ENCODE measurements around the gene FAM209B.
"Not testable (repeated sequence)": the region's sequence is repeated elsewhere in the genome, so short reads cannot be mapped to it uniquely, and the experiment has no call there.

The FAM209B gene, protein sequence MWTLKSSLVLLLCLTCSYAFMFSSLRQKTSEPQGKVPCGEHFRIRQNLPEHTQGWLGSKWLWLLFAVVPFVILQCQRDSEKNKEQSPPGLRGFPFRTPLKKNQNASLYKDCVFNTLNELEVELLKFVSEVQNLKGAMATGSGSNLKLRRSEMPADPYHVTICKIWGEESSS

DNA sequence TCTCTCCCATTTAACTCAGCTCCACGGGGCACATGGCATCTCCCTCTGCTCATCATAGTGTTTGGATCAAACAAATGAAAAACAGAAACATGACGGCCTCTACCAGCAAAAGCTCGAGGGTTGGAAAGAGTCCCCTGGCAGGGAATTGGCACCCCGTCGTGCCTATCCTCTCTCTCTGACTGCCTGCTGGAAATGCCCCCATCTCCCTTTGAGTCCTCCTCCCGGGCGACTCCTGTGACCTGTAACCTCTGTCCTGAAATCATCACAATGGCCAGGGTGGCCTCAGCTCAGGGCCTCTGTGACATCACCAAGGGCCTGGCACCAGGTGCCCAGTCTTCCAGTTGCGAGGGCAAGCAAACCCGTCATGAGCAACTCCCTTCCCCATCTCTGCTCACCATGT is at the start of gene FAM209B:
Gene FAM209B, plus strand, starts transcription at position 301 of the 400 bp plus-strand sequence. Its CDS starts 96 bp downstream, at position 397.
- DNase-seq (ENCODE audit: low spot score) = not testable (repeated sequence)

DNA sequence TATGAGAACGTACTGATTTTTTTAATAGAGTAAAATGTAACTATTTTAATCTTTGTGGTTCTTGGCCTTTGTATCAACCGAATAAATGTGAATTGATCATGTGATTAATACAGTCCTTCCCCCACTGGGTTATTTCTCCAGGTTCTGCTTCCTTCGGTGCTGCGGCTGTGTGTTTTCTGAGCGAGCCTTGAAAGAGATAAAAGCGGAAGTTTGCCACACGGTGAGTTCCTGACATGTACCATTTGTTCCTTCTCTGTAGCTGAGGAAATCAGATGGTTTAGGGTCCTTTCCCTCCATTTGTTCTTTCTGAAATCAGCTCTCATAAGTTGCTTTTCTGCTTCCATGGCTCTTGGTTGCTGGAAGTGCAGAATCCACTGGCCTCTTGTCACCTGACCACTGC is 49.1 kb upstream of the FAM209B start:
- no peak for DNase-seq (ENCODE audit: low spot score)

DNA sequence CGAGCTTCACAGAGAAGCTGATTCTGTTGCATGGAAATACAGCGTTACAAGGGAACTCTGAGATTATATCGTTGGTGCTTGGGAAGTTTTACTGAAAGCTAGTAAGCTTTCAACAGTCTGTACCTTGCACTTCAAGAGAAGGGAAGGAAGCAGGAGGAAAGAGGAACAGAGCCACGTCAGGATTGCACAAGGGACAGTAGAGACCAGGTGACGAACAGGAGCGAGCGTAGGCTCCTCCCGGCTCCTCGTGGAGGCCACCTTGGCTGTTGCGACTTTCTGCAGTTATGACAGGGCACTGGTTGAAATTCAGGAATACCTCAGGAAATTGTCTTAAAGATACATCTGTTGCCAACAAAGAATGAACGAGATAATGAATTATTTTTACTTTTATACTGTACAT is 45.8 kb upstream of the FAM209B start:
- DNase-seq (ENCODE audit: low spot score) = no peak

DNA sequence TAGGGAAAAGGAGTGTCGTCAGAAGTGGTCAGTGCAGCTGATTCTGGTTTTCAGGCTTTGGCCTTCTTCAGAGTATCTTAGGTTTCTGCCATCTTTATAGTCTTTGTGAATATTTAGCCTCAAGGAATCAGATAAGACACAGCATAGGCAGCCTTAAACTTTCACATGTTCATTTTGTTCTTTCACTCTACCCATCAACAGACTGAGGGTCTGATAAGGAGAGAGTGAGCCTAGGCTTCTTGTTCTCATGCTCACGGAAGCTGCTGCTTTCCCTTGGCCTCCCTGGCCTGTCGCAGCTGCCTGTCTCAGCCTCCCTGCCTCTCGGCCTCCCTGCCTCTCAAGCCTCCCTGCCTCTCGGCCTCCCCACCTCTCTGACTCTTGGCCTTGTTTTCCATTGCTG is 44.5 kb upstream of the FAM209B start:
- DNase-seq (ENCODE audit: low spot score) = no peak

DNA sequence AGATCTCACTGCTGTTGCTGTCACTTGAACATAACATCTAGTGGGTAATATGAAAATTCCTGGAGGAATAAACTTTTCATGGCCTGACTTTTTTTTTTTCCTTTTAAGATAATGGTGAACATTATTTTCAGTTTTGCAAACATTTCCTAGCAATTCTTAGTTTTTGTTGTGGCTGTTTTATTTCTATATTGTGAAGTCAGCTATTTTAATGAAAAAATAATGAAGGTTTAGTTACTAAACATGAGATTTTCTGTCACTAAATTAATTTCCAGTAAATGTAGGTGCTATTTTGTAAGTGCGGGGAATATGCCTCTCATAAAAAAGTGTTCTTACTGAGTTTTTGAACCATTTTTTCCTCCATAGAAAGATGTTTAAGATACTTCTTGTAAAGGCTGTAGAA is 31.9 kb upstream of the FAM209B start:
- no peak for DNase-seq (ENCODE audit: low spot score)

DNA sequence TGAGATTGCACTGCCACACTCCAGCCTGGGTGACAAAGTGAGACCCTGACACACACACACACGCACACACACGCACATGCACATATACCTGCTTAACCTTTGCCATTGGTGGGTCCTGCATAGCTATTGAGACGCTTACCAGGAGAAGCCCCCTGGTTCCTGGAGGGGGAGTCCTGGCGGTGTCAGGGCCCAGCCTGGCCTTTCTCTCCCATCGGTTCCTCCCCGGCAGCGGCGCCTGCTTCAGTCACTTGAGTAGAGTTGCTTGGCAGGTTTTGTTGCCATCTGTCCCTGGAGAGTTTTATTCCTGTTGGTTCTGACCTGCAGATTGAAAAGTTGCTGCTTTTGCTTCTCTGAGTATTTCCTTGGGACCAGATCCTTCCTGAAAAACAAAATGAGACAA is 29.1 kb upstream of the FAM209B start:
- no peak for DNase-seq (ENCODE audit: low spot score)

DNA sequence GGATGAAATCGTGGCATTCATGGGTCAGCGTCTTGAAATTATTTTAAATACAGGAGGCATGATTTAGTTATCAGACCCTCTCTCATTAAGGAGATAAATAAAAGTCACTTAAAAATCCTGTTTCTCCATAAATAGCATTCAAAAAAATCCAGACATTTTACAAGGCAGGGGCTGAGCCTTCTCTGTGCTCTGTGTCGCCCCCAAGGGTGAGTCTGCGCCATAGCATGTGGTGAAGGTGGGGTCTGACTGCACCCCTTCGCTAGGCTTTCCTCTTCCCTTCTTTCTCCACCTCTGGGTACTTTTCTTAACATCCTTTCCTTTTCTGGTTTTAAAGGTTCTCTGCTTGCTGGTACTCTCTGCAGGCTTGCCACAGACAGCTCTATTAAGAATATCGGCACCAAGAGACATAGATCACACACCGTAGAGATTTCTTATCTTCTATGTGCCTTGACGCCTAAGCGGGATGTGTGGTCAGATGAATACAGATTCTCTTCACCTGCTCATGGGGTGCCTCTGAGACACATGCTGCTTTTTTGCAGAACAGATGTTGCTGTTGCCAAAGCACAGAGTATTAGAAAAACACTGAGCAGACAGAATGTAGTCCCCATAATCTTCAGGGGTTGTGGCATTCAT is 28.6 kb upstream of the FAM209B start:
- DNase-seq (ENCODE audit: low spot score) = peak; percentile 24

DNA sequence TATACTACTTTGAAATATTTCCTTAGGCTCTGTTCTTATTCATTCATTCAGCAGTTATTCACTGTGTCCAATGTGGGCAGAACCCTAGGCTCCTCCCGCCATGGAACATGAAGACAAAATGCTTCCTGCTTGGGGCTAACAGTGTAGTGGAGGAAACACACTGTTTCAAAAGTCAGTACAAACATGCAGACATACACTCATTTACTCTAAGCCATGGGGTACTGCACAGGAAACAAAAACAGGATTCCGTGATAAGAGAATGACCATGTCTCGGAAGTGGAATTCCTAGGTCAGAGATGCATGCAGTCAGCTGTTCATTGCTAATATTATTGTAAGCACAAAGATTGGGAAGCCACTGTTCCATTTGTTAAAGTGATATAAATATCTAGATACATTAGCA is 26.9 kb upstream of the FAM209B start:
- DNase-seq (ENCODE audit: low spot score) = no peak

DNA sequence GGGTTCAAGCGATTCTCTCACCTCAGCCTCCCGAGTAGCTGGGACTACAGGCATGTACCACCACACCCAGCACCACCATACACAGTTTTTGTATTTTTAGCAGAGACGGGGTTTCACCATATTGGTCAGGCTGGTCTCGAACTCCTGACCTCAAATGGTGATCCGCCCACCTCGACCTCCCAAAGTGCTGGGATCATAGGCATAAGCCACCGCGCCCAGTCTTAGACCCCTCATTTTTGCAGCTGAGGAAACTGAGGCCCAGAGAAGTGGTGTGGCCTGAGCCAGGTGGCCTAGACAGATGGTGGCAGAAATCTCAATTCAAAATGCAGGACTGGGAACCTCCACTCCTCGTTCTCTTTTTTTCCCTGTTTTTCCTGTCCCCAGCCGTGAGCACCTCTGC is 21.1 kb upstream of the FAM209B start:
- DNase-seq (ENCODE audit: low spot score) = no peak

DNA sequence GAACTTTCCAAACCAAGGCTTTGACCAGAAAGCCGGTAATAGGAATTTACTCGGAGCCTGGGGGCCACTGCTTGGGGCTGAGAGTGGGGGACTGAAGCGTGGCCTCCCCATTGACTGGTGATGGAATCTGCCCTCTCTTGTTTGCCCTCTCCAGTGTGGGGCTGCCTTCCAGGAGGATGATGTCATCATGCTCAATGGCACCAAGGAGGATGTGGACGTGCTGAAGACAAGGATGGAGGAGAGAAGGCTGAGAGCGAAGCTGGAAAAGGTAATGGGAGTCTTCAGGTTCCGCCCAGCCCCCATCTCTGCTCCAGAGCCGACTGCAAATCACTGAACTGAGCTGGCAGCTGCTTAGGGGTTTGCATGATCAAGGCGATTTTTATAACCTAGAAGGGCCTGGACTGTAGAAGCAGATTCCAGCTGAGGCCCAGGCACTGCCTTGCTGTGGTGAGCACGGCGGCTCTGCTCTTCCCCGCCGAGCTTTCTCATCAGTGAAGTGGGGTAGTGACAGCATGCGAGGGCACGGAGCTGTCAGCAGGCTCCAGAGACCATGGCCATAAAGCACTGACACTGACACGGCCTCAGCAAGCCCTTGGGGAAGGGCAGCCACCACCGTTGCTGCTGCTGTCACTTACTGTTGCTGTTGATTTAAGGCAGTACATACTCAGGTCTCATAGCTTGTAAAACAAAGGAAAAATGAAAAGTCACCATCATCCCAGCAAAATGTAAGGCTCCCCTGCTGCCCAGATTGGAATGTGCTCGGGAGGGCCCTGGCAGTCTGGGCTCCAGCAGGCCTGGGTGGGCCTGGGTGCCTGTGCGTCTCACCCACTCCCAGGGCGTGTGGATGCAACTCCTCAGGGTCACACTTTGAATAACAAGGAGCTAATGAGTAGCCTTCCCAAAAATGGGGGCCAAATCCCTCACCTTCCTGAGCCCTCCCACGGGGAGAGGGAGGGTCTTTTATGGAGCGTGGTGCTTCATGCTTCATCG is 19.6 kb upstream of the FAM209B start:
- DNase-seq (ENCODE audit: low spot score) = no peak

DNA sequence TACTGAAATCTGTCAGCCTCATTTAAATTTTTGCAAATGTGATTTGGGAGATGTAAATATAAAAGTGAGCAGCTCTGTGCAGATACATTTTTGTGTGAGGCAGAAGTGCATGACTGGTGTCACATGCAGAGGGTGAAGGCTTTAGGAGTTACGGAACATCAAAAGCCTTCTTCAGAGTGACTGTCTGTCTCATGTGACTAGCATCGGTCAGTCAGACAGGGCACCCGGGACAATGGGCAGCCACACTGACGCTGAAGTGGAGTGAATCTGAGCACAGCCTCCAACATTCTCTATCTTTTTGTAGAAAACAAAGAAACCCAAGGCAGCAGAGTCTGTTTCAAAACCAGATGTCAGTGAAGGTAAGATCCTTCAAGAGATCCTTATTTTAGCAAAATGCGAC is 16.4 kb upstream of the FAM209B start:
- no peak for DNase-seq (ENCODE audit: low spot score)

DNA sequence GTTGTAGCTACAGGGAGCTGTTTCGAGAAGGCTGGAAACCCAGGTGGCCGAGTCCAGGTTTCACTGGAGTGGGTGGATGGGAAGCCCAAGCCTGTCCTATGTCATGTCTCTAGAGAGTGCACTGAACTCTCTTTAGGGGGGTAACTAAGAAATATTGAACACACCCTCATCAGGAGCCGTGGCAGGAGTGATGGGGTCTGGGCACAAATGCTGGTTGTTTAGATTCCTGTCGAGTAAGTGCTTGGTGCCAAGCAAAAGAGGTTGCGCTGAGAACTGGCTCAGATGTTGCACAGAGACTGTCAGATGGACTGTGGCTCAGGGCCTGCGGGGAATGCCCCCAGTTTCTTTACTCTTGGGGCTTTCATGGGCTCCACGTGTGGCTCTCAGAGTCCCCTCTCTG is 15.8 kb upstream of the FAM209B start:
- DNase-seq (ENCODE audit: low spot score) = no peak

DNA sequence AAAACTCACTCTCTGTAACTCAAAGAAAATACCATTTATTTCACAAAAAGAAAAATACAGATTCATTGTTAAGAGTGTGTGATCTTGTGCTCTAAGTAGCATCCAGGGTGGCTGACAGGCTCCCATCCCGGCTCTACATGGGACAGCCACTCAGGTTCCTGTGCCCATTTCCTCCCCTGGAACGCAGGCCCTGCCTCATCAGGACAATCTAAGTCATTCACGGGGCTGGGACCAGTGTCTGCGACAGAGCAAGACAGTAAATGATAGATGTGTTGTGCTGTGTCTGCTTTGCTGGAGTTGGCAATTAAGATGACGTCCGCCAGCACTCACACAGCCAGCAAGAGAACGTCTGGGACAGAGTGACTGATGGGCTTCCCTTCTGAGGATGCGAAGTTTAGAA is 15.4 kb upstream of the FAM209B start:
- no peak for DNase-seq (ENCODE audit: low spot score)

DNA sequence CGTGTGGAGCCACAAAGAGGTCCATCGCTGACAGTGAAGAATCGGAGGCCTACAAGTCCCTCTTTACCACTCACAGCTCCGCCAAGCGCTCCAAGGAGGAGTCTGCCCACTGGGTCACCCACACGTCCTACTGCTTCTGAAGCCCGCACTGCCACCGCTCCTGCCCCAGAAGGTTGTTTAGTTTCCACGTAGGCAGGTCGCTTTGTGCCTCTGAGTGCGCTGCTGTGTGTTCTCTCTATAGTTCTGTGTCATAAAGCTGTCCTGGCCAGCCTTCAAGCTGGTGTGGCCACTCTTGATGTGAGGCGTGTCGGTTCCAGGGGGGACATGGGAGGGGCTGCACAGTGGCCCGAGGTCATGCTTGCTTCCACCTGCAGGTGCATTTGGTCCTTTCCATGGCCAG is 14.9 kb upstream of the FAM209B start:
- DNase-seq (ENCODE audit: low spot score) = no peak

DNA sequence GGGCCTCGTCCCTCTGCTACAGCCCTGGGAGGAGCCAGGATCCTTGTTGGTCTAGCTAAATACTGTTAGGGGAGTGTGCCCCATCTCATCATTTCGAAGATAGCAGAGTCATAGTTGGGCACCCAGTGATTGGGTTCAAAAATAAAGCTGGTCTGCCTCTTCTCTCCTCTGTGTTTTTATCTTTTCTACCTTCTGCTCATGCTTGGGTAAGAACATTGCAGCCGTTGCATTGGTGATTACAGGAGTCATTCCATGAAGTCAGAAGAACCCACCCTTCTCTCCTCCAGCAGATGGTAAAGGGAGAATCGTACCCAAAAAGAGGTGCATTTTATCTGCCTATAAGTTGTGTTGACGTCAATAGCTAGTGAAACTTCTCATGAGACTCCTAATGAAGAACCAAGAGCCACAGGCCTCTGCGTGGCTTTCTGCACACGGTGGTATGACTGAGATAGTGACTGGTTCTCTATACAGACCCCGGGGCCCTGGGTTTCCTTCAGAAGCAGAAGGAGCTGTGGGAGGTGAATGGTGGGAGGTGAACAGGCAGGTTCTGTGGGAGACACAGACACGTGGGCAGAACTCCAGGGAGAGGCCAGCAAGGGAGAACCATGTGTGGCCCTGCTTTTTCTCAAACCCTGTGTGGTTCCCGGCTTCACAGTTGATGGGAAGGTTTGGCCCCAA is 14.2 kb upstream of the FAM209B start:
- DNase-seq (ENCODE audit: low spot score) = no peak

DNA sequence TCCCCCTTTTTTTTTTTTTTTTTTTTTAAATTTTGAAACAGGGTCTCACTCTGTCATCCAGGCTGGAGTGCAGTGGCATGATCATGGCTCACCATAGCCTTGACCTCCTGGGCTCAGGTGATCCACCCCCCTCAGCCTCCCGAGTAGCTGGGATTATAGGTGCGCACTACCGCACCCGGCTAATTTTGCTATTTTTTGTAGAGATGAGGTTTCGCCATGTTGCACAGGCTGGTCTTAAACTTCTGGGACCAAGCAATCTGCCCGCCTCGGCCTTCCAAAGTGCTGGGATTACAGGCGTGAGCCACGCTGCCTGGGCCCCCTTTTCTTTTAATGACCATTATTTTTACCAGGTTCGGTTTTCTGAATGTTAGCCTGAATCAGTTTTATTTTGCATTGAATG is 13.5 kb upstream of the FAM209B start:
- no peak for DNase-seq (ENCODE audit: low spot score)

DNA sequence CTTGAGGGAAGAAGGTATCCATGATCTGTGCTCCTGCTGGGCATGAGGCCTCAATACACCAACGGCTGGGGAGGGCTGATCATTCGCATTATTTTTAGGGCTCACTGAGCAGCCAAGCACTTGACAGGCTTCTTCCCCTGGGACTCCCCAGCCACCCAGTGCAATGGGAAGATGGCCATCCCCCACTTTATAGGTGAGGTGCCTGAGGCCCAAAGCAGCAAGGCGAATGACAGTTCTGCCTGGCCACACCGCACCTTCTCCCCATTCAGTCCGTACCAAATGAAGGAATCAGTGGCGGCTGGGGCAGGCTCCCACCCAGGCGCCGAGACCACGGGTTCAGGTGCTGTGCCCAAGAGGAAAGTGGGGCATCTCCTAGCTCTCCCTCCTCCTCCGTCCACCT is 12.9 kb upstream of the FAM209B start:
- no peak for DNase-seq (ENCODE audit: low spot score)

DNA sequence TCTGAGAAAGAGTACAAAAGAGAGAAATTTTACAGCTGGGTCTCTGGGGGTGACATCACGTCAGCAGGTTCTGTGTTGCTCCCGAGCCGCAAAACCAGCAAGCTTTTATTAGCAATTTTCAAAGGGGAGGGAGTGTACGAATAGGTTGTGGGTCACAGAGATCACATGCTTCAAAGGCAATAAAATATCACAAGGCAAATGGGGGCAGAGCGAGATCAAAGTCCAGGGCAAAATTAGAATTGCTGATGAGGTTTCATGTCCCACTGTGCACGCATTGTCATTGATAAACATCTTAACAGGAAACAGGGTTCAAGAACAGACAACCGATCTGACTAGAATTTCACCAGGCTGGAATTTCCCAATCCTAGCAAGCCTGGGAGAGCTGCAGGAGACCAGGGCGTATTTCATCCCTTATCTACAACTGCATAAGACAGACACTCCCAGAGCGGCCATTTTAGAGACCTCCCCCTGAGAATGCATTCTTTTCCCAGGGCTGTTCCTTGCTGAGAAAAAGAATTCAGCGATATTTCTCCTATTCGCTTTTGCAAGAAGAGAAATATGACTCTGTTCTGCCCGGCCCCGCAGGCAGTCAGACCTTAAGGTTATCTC is 12.2 kb upstream of the FAM209B start:
- not testable (repeated sequence) for DNase-seq (ENCODE audit: low spot score)

DNA sequence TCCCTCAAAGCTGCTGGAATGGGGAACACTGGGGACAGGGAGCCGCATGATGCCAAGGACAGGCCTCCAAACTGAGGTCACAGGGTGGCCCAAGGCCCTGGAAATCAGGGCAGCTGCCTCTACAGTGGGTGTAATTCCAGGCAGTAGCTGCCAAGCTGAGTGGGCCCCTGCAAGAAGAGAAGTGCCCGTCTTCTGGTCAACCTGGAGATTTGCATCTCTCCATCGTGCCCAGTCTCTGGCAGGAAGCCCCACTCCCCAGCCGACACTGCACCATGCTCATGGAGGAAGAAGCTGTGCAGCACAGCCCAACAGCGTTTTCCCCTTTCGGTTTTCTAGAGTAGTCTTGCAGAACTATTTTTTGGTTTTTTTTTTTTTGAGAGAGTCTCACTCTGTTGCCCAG is 10.7 kb upstream of the FAM209B start:
- DNase-seq (ENCODE audit: low spot score) = no peak

DNA sequence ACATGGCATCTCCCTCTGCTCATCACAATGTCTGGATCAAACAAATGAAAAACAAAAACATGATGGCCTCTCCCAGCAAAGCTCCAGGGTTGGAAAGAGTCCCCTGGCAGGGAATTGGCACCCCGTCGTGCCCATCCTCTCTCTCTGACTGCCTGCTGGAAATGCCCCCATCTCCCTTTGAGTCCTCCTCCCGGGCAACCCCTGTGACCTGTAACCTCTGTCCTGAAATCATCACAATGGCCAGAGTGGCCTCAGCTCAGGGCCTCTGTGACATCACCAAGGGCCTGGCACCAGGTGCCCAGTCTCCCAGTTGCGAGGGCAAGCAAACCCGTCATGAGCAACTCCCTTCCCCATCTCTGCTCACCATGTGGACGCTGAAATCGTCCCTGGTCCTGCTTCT is 8.6 kb upstream of the FAM209B start, which contains the start of gene FAM209A:
Gene FAM209A, plus strand, starts transcription at position 301 of the 400 bp plus-strand sequence. Its CDS starts 65 bp downstream, at position 366.
- not testable (repeated sequence) for DNase-seq (ENCODE audit: low spot score)

DNA sequence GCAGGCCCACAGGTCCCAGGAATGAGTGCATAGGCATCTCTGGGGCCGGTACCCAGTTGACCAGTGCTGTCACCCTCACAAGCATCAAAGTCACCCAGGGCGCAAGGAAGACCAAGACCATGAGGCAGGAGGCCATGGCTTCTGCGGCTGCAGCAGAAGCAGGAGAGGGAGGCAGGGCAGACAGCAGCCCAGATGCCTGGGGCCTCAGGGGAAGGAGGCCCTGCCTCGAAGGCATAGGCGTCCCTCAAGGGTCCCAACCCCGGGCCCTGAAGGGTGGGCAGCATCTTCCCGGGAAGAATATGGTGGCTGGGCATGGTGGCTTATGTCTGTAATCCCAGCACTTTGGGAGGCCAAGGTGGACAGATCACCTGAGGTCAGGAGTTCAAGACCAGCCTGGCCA is 5.5 kb upstream of the FAM209B start:
- DNase-seq (ENCODE audit: low spot score) = no peak

DNA sequence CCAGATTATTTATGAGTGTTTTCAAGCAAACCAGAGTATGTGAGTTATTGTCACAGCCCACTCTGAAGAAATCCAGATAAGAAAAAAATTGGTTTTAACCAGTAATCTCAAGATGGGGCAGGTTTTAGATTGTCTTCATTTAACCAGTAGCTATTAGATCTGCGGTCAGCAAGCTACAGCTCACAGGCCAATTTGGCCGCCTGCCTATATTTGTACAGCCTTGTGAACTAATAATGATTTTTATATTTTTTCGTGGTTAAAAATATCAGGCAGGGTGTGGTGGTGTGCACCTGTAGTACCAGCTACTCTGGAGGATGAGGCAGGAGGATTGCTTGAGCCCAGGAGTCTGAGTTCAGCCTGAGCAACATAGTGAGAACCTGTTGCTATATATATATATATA is 5.0 kb downstream of the FAM209B start:
- no peak for DNase-seq (ENCODE audit: low spot score)

All from AG08396 (cell line).